ENCODE measurements around the gene WDFY2.

- TF ChIP-seq CTCF (IDR thresholded peaks at IDR 0.05; ENCODE audit: insufficient read depth, low read depth, low read length) = no peak
- no peak for TF ChIP-seq EZH2 (IDR thresholded peaks at IDR 0.05; ENCODE audit: insufficient read depth, low read length)
Observed at GRCh38 chr13:51698352-51698751, 114.1 kb downstream of the WDFY2 start.
